Left ventricle myocardium inferior (tissue), 1 donor: Measurements from ENCODE around the gene RTN4. TPM values are rescaled to one million over a fixed set of nuclear protein-coding genes. Genes with fewer than 3 reads are reported as not detected.

Experiments
- DNase-seq: peaks from one replicate; pipeline ENCODE4 v3.0.0-alpha.2; 2020
- H3K27ac ChIP-seq: fragments of 200-600 bp; replicated peaks from 2 replicates; pipeline ENCODE4 v1.8.0; 2021
- H3K27me3 ChIP-seq: fragments of 200-600 bp; 2 replicates; pipeline ENCODE4 v1.8.0; 2021; ENCODE audit warnings: low read depth
- H3K36me3 ChIP-seq: fragments of 200-600 bp; 2 replicates; pipeline ENCODE4 v1.8.0; 2021
- H3K4me1 ChIP-seq: fragments of 200-600 bp; 2 replicates; pipeline ENCODE4 v1.8.0; 2021
- H3K4me3 ChIP-seq: fragments of 200-600 bp; 2 replicates; pipeline ENCODE4 v1.8.0; 2021; ENCODE audit warnings: mild to moderate bottlenecking, moderate library complexity
- H3K9me3 ChIP-seq: fragments of 200-600 bp; replicated peaks from 2 replicates; pipeline ENCODE4 v1.8.0; 2021
- intact Hi-C: fragments of 100-400 bp; cut with micrococcal nuclease; formaldehyde crosslinking; loops from one replicate; pipeline ENCODE4 v1.11.0; 2022
- total RNA-seq: library from RNA; stranded (reverse); fragmentation: NEBNext Ultra II Directional; extraction: Animal tissue kit (Norgen Biotek cat#: 25700); gene quantifications from one replicate; pipeline ENCODE4 v1.2.1, GENCODE V29; 2021
- TF ChIP-seq, protein P1 (sequence below): fragments of 200-600 bp; IDR thresholded peaks from 2 replicates; pipeline ENCODE4 v1.8.0; 2021; ENCODE audit warnings: antibody characterized with exemption, mild to moderate bottlenecking, borderline replicate concordance
- donor health status: DM: no; HTN: yes; CAD: no; lungs with severe emphysema.

RTN4 gene
- total RNA-seq, 1 donor from 2014 or later: 105 TPM

DNA sequence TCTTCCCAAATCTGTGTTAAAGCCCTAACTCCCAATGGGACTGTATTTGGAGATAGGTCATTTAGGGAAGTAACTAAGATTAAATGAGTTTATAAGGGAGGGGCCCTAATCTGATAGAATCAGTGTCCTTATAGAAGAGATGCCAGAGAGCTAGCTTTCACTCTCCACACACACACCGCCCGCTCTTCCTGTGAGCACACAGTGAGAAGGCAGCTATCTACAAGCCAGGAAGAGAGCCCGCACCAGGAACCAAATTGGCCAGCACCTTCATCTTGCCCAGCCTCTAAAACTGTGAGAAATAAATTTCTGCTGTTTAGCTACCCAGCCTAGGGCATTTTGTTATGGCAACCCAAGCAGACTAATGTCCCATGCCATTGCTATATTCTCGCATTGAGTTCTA lies 125.2 kb downstream of the RTN4 start:
- peaks cover 6% of the 10 kb centered on the region for H3K4me1 ChIP-seq
- no peaks in the 10 kb centered on the region for H3K36me3 ChIP-seq
- no peak overlapping the region for H3K27ac ChIP-seq
- H3K9me3 ChIP-seq: peaks cover 18% of the 10 kb centered on the region
- DNase-seq: no peak
- no peak overlapping the region for H3K4me3 ChIP-seq
- TF ChIP-seq, protein P1, sequence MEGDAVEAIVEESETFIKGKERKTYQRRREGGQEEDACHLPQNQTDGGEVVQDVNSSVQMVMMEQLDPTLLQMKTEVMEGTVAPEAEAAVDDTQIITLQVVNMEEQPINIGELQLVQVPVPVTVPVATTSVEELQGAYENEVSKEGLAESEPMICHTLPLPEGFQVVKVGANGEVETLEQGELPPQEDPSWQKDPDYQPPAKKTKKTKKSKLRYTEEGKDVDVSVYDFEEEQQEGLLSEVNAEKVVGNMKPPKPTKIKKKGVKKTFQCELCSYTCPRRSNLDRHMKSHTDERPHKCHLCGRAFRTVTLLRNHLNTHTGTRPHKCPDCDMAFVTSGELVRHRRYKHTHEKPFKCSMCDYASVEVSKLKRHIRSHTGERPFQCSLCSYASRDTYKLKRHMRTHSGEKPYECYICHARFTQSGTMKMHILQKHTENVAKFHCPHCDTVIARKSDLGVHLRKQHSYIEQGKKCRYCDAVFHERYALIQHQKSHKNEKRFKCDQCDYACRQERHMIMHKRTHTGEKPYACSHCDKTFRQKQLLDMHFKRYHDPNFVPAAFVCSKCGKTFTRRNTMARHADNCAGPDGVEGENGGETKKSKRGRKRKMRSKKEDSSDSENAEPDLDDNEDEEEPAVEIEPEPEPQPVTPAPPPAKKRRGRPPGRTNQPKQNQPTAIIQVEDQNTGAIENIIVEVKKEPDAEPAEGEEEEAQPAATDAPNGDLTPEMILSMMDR: no peak
- intact Hi-C loops: no loop called here
- peaks cover 48% of the 10 kb centered on the region for H3K27me3 ChIP-seq

DNA sequence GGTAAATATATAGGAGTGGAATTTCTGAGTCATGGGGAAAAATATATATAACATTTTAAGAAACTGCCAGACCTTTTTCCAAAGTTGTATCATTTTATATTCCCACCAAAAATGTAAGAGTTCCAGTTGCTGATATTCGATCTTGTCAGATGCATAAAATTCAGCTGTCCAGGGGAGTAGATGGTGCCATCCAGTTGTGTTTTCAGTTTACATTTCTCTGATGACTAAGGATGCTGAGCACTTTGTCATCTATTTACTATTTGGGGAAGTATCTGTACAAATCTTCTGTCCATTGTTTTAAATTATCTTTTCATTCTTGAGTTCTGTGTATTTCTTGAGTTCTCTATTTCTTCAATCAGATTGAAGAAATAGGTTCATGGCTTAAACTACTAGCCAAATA lies 126.1 kb downstream of the RTN4 start:
- Histone ChIP-seq H3K27me3 (peaks cover 47% of the 10 kb centered on the region), H3K9me3 (peaks cover 18% of the 10 kb centered on the region), H3K36me3 (no peaks in the 10 kb centered on the region), H3K27ac (no peak overlapping the region), H3K4me1 (peaks cover 6% of the 10 kb centered on the region), H3K4me3 (no peak overlapping the region)
- DNase-seq: no peak
- intact Hi-C loops: no loop called here
- TF ChIP-seq, protein P1: no peak

Other genes starting within 250 kb of the RTN4 start
- gene CLHC1, start 181.8 kb upstream of the RTN4 start, total RNA-seq: 7.5 TPM
- 459 TPM for gene RPS27A, start 182.2 kb upstream of the RTN4 start, total RNA-seq
- 53.0 TPM for gene MTIF2, start 218.8 kb upstream of the RTN4 start, total RNA-seq